Ovary (tissue), 3 donors: ENCODE measurements around the gene WARS2.

ENCODE experiments used
- CTCF ChIP-seq, 3 donors: fragments of 450-650 bp in 2 of 3; fragments of 200-600 bp in 1 of 3; IDR thresholded peaks; one replicate each; pipeline versions ENCODE4 v1.5.1 to v1.8.0; 2016 to 2022; ENCODE audit warnings: antibody characterized with exemption in 3 of 3, mild to moderate bottlenecking in 1 of 3
- POLR2A ChIP-seq: fragments of 450-650 bp; IDR thresholded peaks from one replicate; pipeline ENCODE4 v1.6.1; 2017; ENCODE audit warnings: antibody characterized with exemption, mild to moderate bottlenecking, moderate library complexity
- donor health status: DM: no; HTN: no; CAD: no.

DNA sequence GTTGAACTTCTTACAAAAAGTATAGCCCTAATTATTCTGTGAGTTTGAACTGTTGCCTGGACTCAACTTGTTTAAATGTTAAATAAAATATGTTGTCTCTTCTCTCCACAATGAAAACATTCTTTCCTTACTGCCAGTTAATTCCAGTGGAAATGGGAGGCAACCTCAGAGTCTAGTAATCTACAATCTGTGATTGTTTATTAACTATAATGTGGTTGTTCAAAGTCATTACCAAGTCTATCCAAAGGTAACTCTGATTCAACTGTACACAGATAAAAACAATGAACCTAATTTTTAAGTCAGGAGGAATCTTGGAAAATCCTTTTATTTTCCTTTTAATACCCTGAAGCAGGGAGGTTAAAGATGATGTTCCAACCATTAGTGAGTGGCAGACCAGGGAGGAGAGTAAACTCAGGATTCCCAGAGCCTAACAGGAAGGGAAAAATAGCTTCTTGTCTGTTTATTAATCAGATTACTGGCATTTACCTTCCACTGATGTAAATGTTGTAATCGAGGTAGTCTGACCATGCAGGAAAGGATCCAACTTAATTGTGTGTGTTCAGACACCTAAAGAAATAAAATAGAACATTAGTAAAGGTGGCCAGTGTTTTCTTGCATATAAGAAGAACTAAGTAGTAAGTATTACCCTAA lies 95.2 kb downstream of the WARS2 start:
- TF ChIP-seq CTCF (IDR thresholded peaks at IDR 0.05) (no peak), POLR2A (no peak)
